ENCODE data around the gene SPEN.

- TF ChIP-seq CTCF (IDR thresholded peaks at IDR 0.05; ENCODE audit: poor library complexity) (no peak), EZH2phosphoT487 (IDR thresholded peaks at IDR 0.05; ENCODE audit: low read depth, severe bottlenecking, unreplicated experiment) (no peak), EZH2 (IDR thresholded peaks at IDR 0.05; ENCODE audit: borderline replicate concordance) (no peak)
Measured at GRCh38 chr1:15935056-15935950, 87.8 kb downstream of the SPEN start.
